Naive thymus-derived CD4-positive, alpha-beta T cell (primary cell): Measurements from ENCODE around the gene FAM98C. TPM values are rescaled to one million over a fixed set of nuclear protein-coding genes. Genes with fewer than 3 reads are reported as not detected.

ENCODE experiments used
- ATAC-seq: fragments of 150-1000 bp; cut with Tn5 transposase; 2 replicates; pipeline ENCODE4 v1.10.0; 2021; ENCODE audit warnings: mild to moderate bottlenecking, moderate library complexity
- CTCF ChIA-PET: fragments of 350-600 bp; sonication (Branson Sonifier 250); formaldehyde crosslinking; loops from one replicate; lab custom pipeline; 2021; ENCODE audit warnings: antibody characterized with exemption; lab: Charles Lee
- POLR2A ChIA-PET: fragments of 350-600 bp; sonication (Branson Sonifier 250); formaldehyde crosslinking; loops from one replicate; lab custom pipeline; 2021; ENCODE audit warnings: antibody characterized with exemption, inconsistent platforms; lab: Charles Lee
- DNase-seq, 9 donors: peaks; one replicate each; pipeline versions ENCODE4 v3.0.0 to v3.0.0-alpha.2; 2020 to 2022; ENCODE audit warnings: mixed read lengths in 1 of 9
- H3K27ac ChIP-seq: one replicate; pipeline ENCODE4 v1.7.0; 2013; ENCODE audit warnings: mild to moderate bottlenecking, low read depth, low read length, moderate library complexity
- H3K27me3 ChIP-seq, 2 donors: one replicate each; pipeline ENCODE4 v1.7.0; 2013; ENCODE audit warnings: low read length in 2 of 2, mild to moderate bottlenecking in 2 of 2, moderate library complexity in 2 of 2; ENCODE audit not compliant: control insufficient read depth in 2 of 2, insufficient read depth in 2 of 2
- H3K36me3 ChIP-seq, 3 experiments: 1 replicate in 2 of 3; 2 replicates in 1 of 3; pipeline ENCODE4 v1.7.0; 2013; ENCODE audit warnings: low read length in 3 of 3, mild to moderate bottlenecking in 3 of 3, moderate library complexity in 1 of 3; ENCODE audit not compliant: insufficient read depth in 3 of 3, control insufficient read depth in 2 of 3
- H3K4me1 ChIP-seq, 2 donors: one replicate each; pipeline ENCODE4 v1.7.0; 2013; ENCODE audit warnings: low read length in 2 of 2, mild to moderate bottlenecking in 2 of 2, moderate library complexity in 1 of 2; ENCODE audit not compliant: control insufficient read depth in 2 of 2, insufficient read depth in 2 of 2
- H3K4me3 ChIP-seq: 2 replicates; pipeline ENCODE4 v1.7.0; 2013; ENCODE audit warnings: mild to moderate bottlenecking, low read length
- H3K9me3 ChIP-seq, 3 experiments: 1 replicate in 2 of 3; 2 replicates in 1 of 3; pipeline ENCODE4 v1.7.0; 2013; ENCODE audit warnings: low read length in 3 of 3; ENCODE audit not compliant: control insufficient read depth in 2 of 3
- H3K27ac Mint-ChIP-seq, 9 donors: one replicate each; pipeline ENCODE4 v1.8.0; 2020 to 2022; ENCODE audit warnings: mixed read lengths in 9 of 9, mild to moderate bottlenecking in 8 of 9, moderate library complexity in 5 of 9, inconsistent platforms in 2 of 9
- H3K27me3 Mint-ChIP-seq, 5 donors: one replicate each; pipeline ENCODE4 v1.8.0; 2021 to 2022; ENCODE audit warnings: mixed read lengths in 5 of 5, mild to moderate bottlenecking in 1 of 5
- H3K36me3 Mint-ChIP-seq, 5 donors: one replicate each; pipeline ENCODE4 v1.8.0; 2020 to 2022; ENCODE audit warnings: mixed read lengths in 5 of 5, mild to moderate bottlenecking in 3 of 5, inconsistent platforms in 1 of 5
- H3K4me1 Mint-ChIP-seq, 7 donors: one replicate each; pipeline ENCODE4 v1.8.0; 2020 to 2022; ENCODE audit warnings: mixed read lengths in 7 of 7, mild to moderate bottlenecking in 3 of 7, inconsistent platforms in 1 of 7
- H3K4me3 Mint-ChIP-seq, 10 donors: one replicate each; pipeline ENCODE4 v1.8.0; 2020 to 2022; ENCODE audit warnings: mild to moderate bottlenecking in 10 of 10, mixed read lengths in 10 of 10, moderate library complexity in 6 of 10, inconsistent platforms in 2 of 10
- H3K9me3 Mint-ChIP-seq, 11 donors: one replicate each; pipeline ENCODE4 v1.8.0; 2020 to 2022; ENCODE audit warnings: mixed read lengths in 11 of 11, mild to moderate bottlenecking in 4 of 11, inconsistent platforms in 1 of 11, moderate library complexity in 1 of 11
- intact Hi-C, 2 donors: fragments of 100-400 bp; cut with micrococcal nuclease; formaldehyde crosslinking; loops; one replicate each; pipeline ENCODE4 v1.15.1; 2023
- polyA plus RNA-seq, 2 donors: library from polyadenylated mRNA; unstranded; fragments of 300-500 nt; fragmentation: Illumina TruSeq; gene quantifications; one replicate each; pipeline ENCODE4 v1.2.3, GENCODE V29; 2021
- total RNA-seq, 6 experiments: library from RNA in 5 of 6; stranded (reverse) in 5 of 6; gene quantifications; 1 replicate in 5 of 6; 2 replicates in 1 of 6; pipeline ENCODE4 v1.2.3 and lab custom pipeline; 2021 to 2026

Gene FAM98C
- total and polyA plus RNA-seq, 7 experiments from 2014 or later, result 16.2 to 56.5 (median 35.9) TPM

DNA sequence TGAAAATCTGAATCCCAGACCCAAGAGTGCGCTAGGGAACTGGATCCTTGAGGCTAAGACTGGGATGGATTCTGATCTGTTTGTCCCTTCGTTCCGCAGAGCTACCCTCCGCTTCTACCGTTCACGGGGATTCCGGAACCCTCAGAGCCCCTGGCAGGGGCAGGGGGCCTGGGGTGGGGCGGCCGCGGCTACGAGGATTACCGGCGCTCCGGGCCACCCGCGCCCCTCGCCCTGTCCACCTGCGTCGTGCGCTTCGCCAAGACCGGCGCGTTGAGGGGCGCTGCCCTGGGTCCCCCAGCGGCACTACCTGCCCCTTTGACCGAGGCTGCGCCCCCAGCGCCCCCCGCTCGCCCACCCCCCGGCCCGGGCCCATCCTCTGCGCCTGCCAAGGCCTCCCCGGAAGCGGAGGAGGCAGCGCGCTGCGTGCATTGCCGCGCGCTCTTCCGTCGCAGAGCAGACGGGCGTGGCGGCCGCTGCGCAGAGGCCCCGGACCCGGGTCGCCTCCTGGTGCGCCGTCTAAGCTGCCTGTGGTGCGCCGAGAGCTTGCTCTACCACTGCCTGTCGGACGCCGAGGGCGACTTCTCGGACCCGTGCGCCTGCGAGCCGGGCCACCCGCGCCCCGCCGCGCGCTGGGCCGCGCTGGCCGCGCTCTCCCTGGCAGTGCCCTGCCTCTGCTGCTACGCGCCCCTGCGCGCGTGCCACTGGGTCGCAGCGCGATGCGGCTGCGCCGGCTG, 7.3 kb upstream of the FAM98C start:
- no peaks in the 10 kb centered on the region for H3K9me3 ChIP-seq
- H3K4me1 Mint-ChIP-seq, result peaks cover 8 to 27% (median 22%) of the 10 kb centered on the region in 7 donors
- H3K27me3 Mint-ChIP-seq, result peaks cover 0 to 33% (median 5%) of the 10 kb centered on the region in 5 donors
- ChIA-PET CTCF (interaction anchor here (0.6 to 2.6 kb wide), 4 partner anchors 9 to 539 kb away, joined by 3 to 11 read pairs (median 3); partner anchors contain the start of gene PSMD8), POLR2A (interaction anchor here (0.7 to 2.1 kb wide), 5 partner anchors 7 to 20 kb away, joined by 3 to 15 read pairs (median 6); partner anchors contain the start of genes FAM98C, GGN and PSMD8)
- peak overlapping the region; percentile 60 for H3K27ac ChIP-seq
- peak; percentile 79 for ATAC-seq
- H3K27me3 ChIP-seq, result no peaks in the 10 kb centered on the region
- DNase-seq, result peak in 8 of 9 donors; percentile 36 to 66 (median 58)
- H3K36me3 ChIP-seq, result no peaks in the 10 kb centered on the region
- peak overlapping the region; percentile 65 to 84 (median 81) for H3K4me3 Mint-ChIP-seq
- peaks cover 5 to 19% of the 10 kb centered on the region in 2 donors for H3K4me1 ChIP-seq
- peak overlapping the region; percentile 5 to 91 (median 80) for H3K27ac Mint-ChIP-seq
- no peaks in the 10 kb centered on the region for H3K9me3 Mint-ChIP-seq
- peaks cover 0 to 5% (median 0%) of the 10 kb centered on the region in 5 donors for H3K36me3 Mint-ChIP-seq
- peak overlapping the region; percentile 56 for H3K4me3 ChIP-seq
- intact Hi-C loops, result loop anchor here (2.0 to 10.0 kb wide), 2 partner anchors 455 to 949 kb away; partner anchors contain the start of gene SAMD4B (in 1 of the 2)

DNA sequence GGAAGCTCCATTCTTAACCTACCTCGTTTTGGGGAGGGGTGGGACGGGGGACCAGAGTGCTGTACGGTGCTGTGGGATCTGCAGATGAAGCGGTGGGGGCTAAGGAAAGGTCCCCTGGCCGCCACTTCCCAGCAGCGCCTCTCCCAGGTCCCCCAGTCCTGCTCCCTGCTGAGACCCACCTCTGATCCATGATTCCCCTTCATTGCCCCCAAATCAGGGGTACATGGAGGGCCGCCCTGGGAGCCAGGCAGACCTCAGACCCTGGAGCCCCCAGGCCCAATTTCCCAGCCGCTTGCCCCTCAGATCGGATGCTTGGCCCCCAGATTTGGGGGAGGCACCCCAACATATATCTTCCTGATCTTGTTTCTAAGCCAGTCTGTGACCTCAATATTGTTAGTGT, 3.8 kb upstream of the FAM98C start:
- CTCF ChIA-PET, result no interaction called here
- intact Hi-C loops, result loop anchor here in 1 of 2 donors (10.0 kb wide), 1 partner anchor 946 kb away; the partner anchor contains the start of gene SAMD4B
- peaks cover 0 to 3% (median 0%) of the 10 kb centered on the region in 3 experiments for H3K36me3 ChIP-seq

DNA sequence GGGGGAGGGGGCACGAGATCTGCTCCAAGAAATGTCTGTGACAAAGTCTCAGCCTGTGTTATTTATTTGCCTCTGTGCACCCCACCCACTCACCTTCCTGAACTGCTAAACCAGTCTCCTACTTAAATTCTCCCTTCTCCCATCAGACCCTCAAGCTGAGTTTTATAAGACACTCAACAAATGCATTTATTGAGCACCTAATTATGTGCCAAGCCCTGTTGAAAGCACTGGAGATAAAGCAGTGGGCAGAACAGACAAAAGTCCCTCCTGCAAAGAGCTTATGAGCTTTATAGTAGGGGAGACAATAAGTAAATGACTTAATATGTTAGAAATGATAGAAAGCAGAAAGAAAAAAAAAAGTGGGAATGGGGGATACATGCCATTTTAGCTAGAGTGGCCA, 3.4 kb upstream of the FAM98C start:
- ChIA-PET CTCF (interaction anchor here (0.6 to 0.7 kb wide), 2 partner anchors 116 to 118 kb away, joined by 3 to 6 read pairs; no protein-coding TSS in a partner anchor), POLR2A (interaction anchor here (0.7 to 1.5 kb wide), 4 partner anchors 12 to 536 kb away, joined by 3 to 4 read pairs (median 3); partner anchors contain the start of gene GGN)
- Histone ChIP-seq H3K27ac (no peak overlapping the region), H3K4me1 (peaks cover 12 to 20% of the 10 kb centered on the region in 2 donors), H3K27me3 (no peaks in the 10 kb centered on the region), H3K4me3 (no peak overlapping the region), H3K9me3 (no peaks in the 10 kb centered on the region), H3K36me3 (peaks cover 0 to 3% (median 0%) of the 10 kb centered on the region in 3 experiments)
- ATAC-seq, result no peak
- Mint-ChIP-seq H3K9me3 (no peaks in the 10 kb centered on the region), H3K4me1 (peaks cover 0 to 34% (median 27%) of the 10 kb centered on the region in 7 donors), H3K4me3 (no peak overlapping the region), H3K27ac (peak overlapping the region in 1 of 9 donors; percentile 35), H3K36me3 (peaks cover 0 to 3% (median 0%) of the 10 kb centered on the region in 5 donors), H3K27me3 (peaks cover 0 to 19% (median 3%) of the 10 kb centered on the region in 5 donors)
- no peak for DNase-seq
- intact Hi-C loops, result loop anchor here in 1 of 2 donors (10.0 kb wide), 1 partner anchor 945 kb away; the partner anchor contains the start of gene SAMD4B

More for the DNA sequence above, 3.8 kb upstream of the FAM98C start:
- Histone ChIP-seq H3K4me1 (peaks cover 8 to 21% of the 10 kb centered on the region in 2 donors), H3K27ac (no peak overlapping the region), H3K27me3 (no peaks in the 10 kb centered on the region), H3K4me3 (no peak overlapping the region), H3K9me3 (no peaks in the 10 kb centered on the region)
- Mint-ChIP-seq H3K4me3 (peak overlapping the region in 1 of 10 donors; percentile 53), H3K9me3 (no peaks in the 10 kb centered on the region), H3K4me1 (peaks cover 2 to 32% (median 27%) of the 10 kb centered on the region in 7 donors), H3K36me3 (peaks cover 0 to 4% (median 0%) of the 10 kb centered on the region in 5 donors), H3K27me3 (peaks cover 0 to 20% (median 3%) of the 10 kb centered on the region in 5 donors), H3K27ac (peak overlapping the region in 1 of 9 donors; percentile 35)
- POLR2A ChIA-PET, result interaction anchor here (1.3 kb wide), 1 partner anchor 23 kb away, joined by 3 read pairs; no protein-coding TSS in a partner anchor
- DNase-seq, result no peak
- ATAC-seq, result no peak

DNA sequence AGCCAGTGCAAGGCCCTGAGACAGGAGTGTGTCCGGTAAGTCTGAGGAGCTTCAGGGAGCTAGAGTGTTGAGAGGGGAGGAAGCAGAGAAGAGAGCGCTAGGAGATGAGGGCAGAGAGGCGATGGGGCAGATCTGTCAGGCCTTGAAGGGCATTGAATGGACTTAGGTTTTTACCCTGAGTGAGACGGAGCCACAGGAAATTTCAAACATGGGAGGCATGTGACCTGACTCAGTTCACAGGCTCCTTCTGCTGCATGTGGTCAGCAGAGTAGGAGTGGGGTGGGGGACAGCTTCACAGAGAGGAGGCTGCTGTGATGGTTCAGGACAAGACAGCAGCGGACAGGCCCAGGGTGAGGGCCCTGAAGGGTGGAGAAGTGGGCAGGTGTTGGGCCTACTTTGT, 2.5 kb upstream of the FAM98C start:
- DNase-seq, result no peak
- Histone ChIP-seq H3K27me3 (no peaks in the 10 kb centered on the region), H3K9me3 (no peaks in the 10 kb centered on the region), H3K4me3 (no peak overlapping the region), H3K27ac (no peak overlapping the region), H3K36me3 (peaks cover 0 to 11% (median 0%) of the 10 kb centered on the region in 3 experiments), H3K4me1 (peaks cover 8 to 12% of the 10 kb centered on the region in 2 donors)
- ATAC-seq, result no peak
- Mint-ChIP-seq H3K27me3 (peaks cover 0 to 15% (median 3%) of the 10 kb centered on the region in 5 donors), H3K4me1 (peaks cover 7 to 32% (median 25%) of the 10 kb centered on the region in 7 donors), H3K27ac (peak overlapping the region in 2 of 9 donors; percentile 38 to 43), H3K9me3 (no peaks in the 10 kb centered on the region), H3K36me3 (peaks cover 0 to 6% (median 2%) of the 10 kb centered on the region in 5 donors), H3K4me3 (peak overlapping the region in 1 of 10 donors; percentile 65)
- POLR2A ChIA-PET, result interaction anchor here (0.7 to 1.5 kb wide), 4 partner anchors 13 to 536 kb away, joined by 3 to 4 read pairs (median 3); partner anchors contain the start of gene GGN
- intact Hi-C loops, result loop anchor here in 1 of 2 donors (5.0 kb wide), 1 partner anchor 1012 kb away; the partner anchor contains the start of gene PLEKHG2
- CTCF ChIA-PET, result interaction anchor here (0.6 to 0.7 kb wide), 3 partner anchors 56 to 117 kb away, joined by 3 to 6 read pairs (median 3); no protein-coding TSS in a partner anchor

DNA sequence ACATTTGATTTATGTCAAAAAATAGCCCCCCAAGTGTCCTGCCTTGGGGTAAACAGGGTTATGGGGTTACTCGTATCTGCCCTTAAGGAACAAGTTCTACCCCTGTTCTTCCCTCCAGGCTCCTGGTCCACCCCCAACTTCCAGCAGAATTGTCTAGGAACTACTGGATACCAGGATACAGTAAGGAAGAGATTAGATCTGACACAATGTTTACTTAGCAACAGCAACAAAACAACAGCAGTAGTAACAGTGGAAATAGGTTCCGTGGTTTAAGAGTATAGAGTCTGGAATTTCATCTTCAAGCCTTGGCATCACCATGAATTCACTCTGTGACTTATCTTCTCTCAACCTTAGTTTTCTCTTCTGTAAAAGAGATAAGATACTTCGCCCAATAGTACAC, 1.7 kb upstream of the FAM98C start:
- POLR2A ChIA-PET, result interaction anchor here (0.8 to 4.0 kb wide), 4 partner anchors 14 to 26 kb away, joined by 3 to 40 read pairs (median 16); partner anchors contain the start of genes GGN, PSMD8 and SPRED3
- no peaks in the 10 kb centered on the region for H3K9me3 ChIP-seq
- Mint-ChIP-seq H3K27ac (peak overlapping the region in 2 of 9 donors; percentile 63 to 85), H3K27me3 (peaks cover 0 to 15% (median 3%) of the 10 kb centered on the region in 5 donors), H3K9me3 (no peaks in the 10 kb centered on the region), H3K36me3 (peaks cover 0 to 8% (median 3%) of the 10 kb centered on the region in 5 donors), H3K4me3 (no peak overlapping the region), H3K4me1 (peaks cover 7 to 32% (median 27%) of the 10 kb centered on the region in 7 donors)
- CTCF ChIA-PET, result no interaction called here
- no peak for DNase-seq
- no peaks in the 10 kb centered on the region for H3K27me3 ChIP-seq
- no peak overlapping the region for H3K27ac ChIP-seq
- peaks cover 0 to 14% (median 0%) of the 10 kb centered on the region in 3 experiments for H3K36me3 ChIP-seq
- intact Hi-C loops, result loop anchor here in 1 of 2 donors (5.0 kb wide), 1 partner anchor 1011 kb away; the partner anchor contains the start of gene PLEKHG2
- H3K4me1 ChIP-seq, result peaks cover 8 to 10% of the 10 kb centered on the region in 2 donors
- ATAC-seq, result no peak
- no peak overlapping the region for H3K4me3 ChIP-seq
